SIG-M5 (cell line): ENCODE results near the gene FOXO3.

Source experiments
- DNase-seq: peaks from one replicate; lab custom pipeline; 2025; lab: John Stamatoyannopoulos, UW

The FOXO3 gene

GRCh38 chr6:108576709-108577108 is 16.0 kb downstream of the FOXO3 start:
- DNase-seq, result no peak

- DNase-seq, result no peak
Observed at GRCh38 chr6:108578166-108578565, 17.4 kb downstream of the FOXO3 start.

GRCh38 chr6:108578595-108579327 is 18.0 kb downstream of the FOXO3 start:
- no peak for DNase-seq

- no peak for DNase-seq
Observed at GRCh38 chr6:108579328-108579721, 18.6 kb downstream of the FOXO3 start.

- no peak for DNase-seq
Observed at GRCh38 chr6:108580646-108581045, 19.9 kb downstream of the FOXO3 start.

GRCh38 chr6:108581237-108581931 is 20.7 kb downstream of the FOXO3 start:
- peak; percentile 10 for DNase-seq

GRCh38 chr6:108581932-108582475 is 21.3 kb downstream of the FOXO3 start:
- no peak for DNase-seq

GRCh38 chr6:108582618-108583017 is 21.9 kb downstream of the FOXO3 start:
- no peak for DNase-seq

GRCh38 chr6:108584323-108584722 is 23.6 kb downstream of the FOXO3 start:
- DNase-seq, result no peak

GRCh38 chr6:108585359-108585758 is 24.6 kb downstream of the FOXO3 start:
- DNase-seq, result no peak

- DNase-seq, result no peak
Observed at GRCh38 chr6:108585921-108586536, 25.3 kb downstream of the FOXO3 start.

GRCh38 chr6:108587258-108588059 is 26.7 kb downstream of the FOXO3 start:
- DNase-seq, result no peak

GRCh38 chr6:108588586-108588985 is 27.9 kb downstream of the FOXO3 start:
- no peak for DNase-seq

GRCh38 chr6:108589244-108589791 is 28.6 kb downstream of the FOXO3 start:
- no peak for DNase-seq

- no peak for DNase-seq
Observed at GRCh38 chr6:108591040-108591816, 30.5 kb downstream of the FOXO3 start.

- DNase-seq, result no peak
Observed at GRCh38 chr6:108592371-108593337, 31.9 kb downstream of the FOXO3 start.

- DNase-seq, result no peak
Observed at GRCh38 chr6:108594151-108594550, 33.4 kb downstream of the FOXO3 start.

GRCh38 chr6:108594640-108595039 is 33.9 kb downstream of the FOXO3 start:
- no peak for DNase-seq

GRCh38 chr6:108596956-108597355 is 36.2 kb downstream of the FOXO3 start:
- no peak for DNase-seq
